HepG2 (cell line): ENCODE data around the gene LDB2. TPM values are rescaled to one million over a fixed set of nuclear protein-coding genes. Genes with fewer than 3 reads are reported as not detected.

ENCODE experiments used
- ATAC-seq: fragments of 200-7000 bp; cut with Tn5 transposase; 3 replicates; pipeline ENCODE4 v1.9.1; 2020; ENCODE audit warnings: mild to moderate bottlenecking, moderate library complexity
- BruUV-seq: library from RNA; stranded (reverse); fragments of 400-500 nt; replicated peaks from 2 replicates; lab custom pipeline; 2021; lab: Mats Ljungman, UMichigan
- CTCF ChIA-PET: fragments of 300-600 bp; formaldehyde crosslinking; extraction: SDS; loops from one replicate; lab custom pipeline; 2021; ENCODE audit warnings: low total read pairs, inconsistent platforms, low intra/inter-chr PET ratio; lab: Yijun Ruan, JAX
- POLR2A ChIA-PET: fragments of 350-600 bp; sonication (Branson Sonifier 250); formaldehyde crosslinking; loops from one replicate; lab custom pipeline; 2020; ENCODE audit warnings: antibody characterized with exemption, inconsistent platforms; lab: Yijun Ruan, JAX
- DNase-seq: peaks from one replicate; pipeline ENCODE4 v3.0.0-alpha.2; 2015; ENCODE audit warnings: low spot score
- FAIRE-seq: peaks from 3 replicates; lab custom pipeline; 2011; peaks lifted over from hg19 to GRCh38; lab: Jason Lieb, UNC
- H2AFZ ChIP-seq: one replicate; pipeline ENCODE4 v1.6.1; 2011; ENCODE audit warnings: low read length, inconsistent platforms
- H3K27ac ChIP-seq: fragments of 300-600 bp; 3 replicates; pipeline ENCODE4 v1.8.0; 2011; ENCODE audit warnings: mixed run types, mild to moderate bottlenecking, mixed read lengths, low read length, inconsistent platforms; ENCODE audit not compliant: insufficient read depth; ENCODE audit errors: extremely low read length
- H3K27me3 ChIP-seq, 2 experiments: fragments of 200-600 bp in 1 of 2; 2 replicates in 1 of 2; 3 replicates in 1 of 2; pipeline versions ENCODE4 v1.6.0 to v1.8.0; 2011; ENCODE audit warnings: low read length in 2 of 2, mild to moderate bottlenecking in 2 of 2, moderate library complexity in 2 of 2, inconsistent platforms in 1 of 2; ENCODE audit not compliant: insufficient read depth in 2 of 2, control insufficient read depth in 1 of 2
- H3K36me3 ChIP-seq, 2 experiments: fragments of 200-600 bp in 1 of 2; replicated peaks in 1 of 2; 2 replicates in 1 of 2; 3 replicates in 1 of 2; pipeline versions ENCODE4 v1.5.1 to v1.8.0; 2011; ENCODE audit warnings: low read length in 2 of 2, inconsistent platforms in 1 of 2; ENCODE audit not compliant: insufficient read depth in 2 of 2, control insufficient read depth in 1 of 2
- H3K4me1 ChIP-seq: 2 replicates; pipeline ENCODE4 v1.5.1; 2012; ENCODE audit warnings: low read length, inconsistent platforms; ENCODE audit not compliant: insufficient read depth
- H3K4me2 ChIP-seq: 2 replicates; pipeline ENCODE4 v1.6.0; 2011; ENCODE audit warnings: low read depth, low read length, inconsistent platforms
- H3K4me3 ChIP-seq, 3 experiments: fragments of 200-600 bp in 1 of 3; sonication (generic), shearing (Covaris generic) in 1 of 3; replicated peaks in 1 of 3; 2 replicates each; pipeline ENCODE4 v1.5.1; 2011 to 2016; ENCODE audit warnings: low read length in 3 of 3, inconsistent platforms in 2 of 3, low read depth in 2 of 3, mild to moderate bottlenecking in 2 of 3, control low read depth in 1 of 3, mixed read lengths in 1 of 3; ENCODE audit not compliant: insufficient read depth in 1 of 3
- H3K79me2 ChIP-seq: one replicate; pipeline ENCODE4 v1.6.1; 2011; ENCODE audit warnings: low read length, inconsistent platforms; ENCODE audit not compliant: insufficient read depth
- H3K9ac ChIP-seq: 2 replicates; pipeline ENCODE4 v1.6.0; 2011; ENCODE audit warnings: mild to moderate bottlenecking, low read depth, low read length, inconsistent platforms; ENCODE audit not compliant: insufficient read depth
- H3K9me3 ChIP-seq: 2 replicates; pipeline ENCODE4 v1.5.1; 2012; ENCODE audit warnings: mild to moderate bottlenecking, low read length
- H4K20me1 ChIP-seq: 2 replicates; pipeline ENCODE4 v1.6.0; 2011; ENCODE audit warnings: inconsistent platforms, mild to moderate bottlenecking, low read length, moderate library complexity; ENCODE audit not compliant: insufficient read depth
- ARID2 ChIP-seq: sonication (generic); formaldehyde crosslinking; IDR thresholded peaks from 2 replicates; pipeline ENCODE4 v1.8.1; 2022; ENCODE audit warnings: mild to moderate bottlenecking, missing genetic modification reagents, borderline replicate concordance
- FOXA1 ChIP-seq, 2 experiments: fragments of 450-650 bp in 1 of 2; sonication (generic) in 1 of 2; formaldehyde crosslinking in 1 of 2; IDR thresholded peaks; 2 replicates each; pipeline versions ENCODE4 v1.4.0 to v1.6.1; 2016 to 2020; ENCODE audit warnings: missing genetic modification reagents in 1 of 2
- HES4 ChIP-seq: sonication (generic); formaldehyde crosslinking; IDR thresholded peaks from 2 replicates; pipeline ENCODE4 v1.9.0; 2021; ENCODE audit warnings: mild to moderate bottlenecking, missing genetic modification reagents, borderline replicate concordance
- IRX3 ChIP-seq: sonication (generic); formaldehyde crosslinking; IDR thresholded peaks from 2 replicates; pipeline ENCODE4 v1.8.1; 2023; ENCODE audit warnings: mild to moderate bottlenecking, low read depth, missing genetic modification reagents, borderline replicate concordance
- JDP2 ChIP-seq: sonication (generic); formaldehyde crosslinking; IDR thresholded peaks from 2 replicates; pipeline ENCODE4 v1.8.1; 2022; ENCODE audit warnings: missing genetic modification reagents, borderline replicate concordance
- NCOA5 ChIP-seq: sonication (generic); formaldehyde crosslinking; IDR thresholded peaks from 2 replicates; pipeline ENCODE4 v1.4.0; 2020; ENCODE audit warnings: missing genetic modification reagents
- NCOR1 ChIP-seq: fragments of 200-600 bp; sonication (generic); IDR thresholded peaks from 2 replicates; pipeline ENCODE4 v1.7.0; 2017; ENCODE audit warnings: antibody characterized with exemption, low read length, borderline replicate concordance
- NONO ChIP-seq, 2 experiments: fragments of 450-650 bp in 1 of 2; sonication (generic) in 1 of 2; formaldehyde crosslinking in 1 of 2; IDR thresholded peaks in 1 of 2; conservative IDR thresholded peaks in 1 of 2; 2 replicates each; pipeline versions ENCODE4 v1.6.1 to v1.8.0; 2017 to 2022; ENCODE audit warnings: mild to moderate bottlenecking in 1 of 2, missing genetic modification reagents in 1 of 2, moderate library complexity in 1 of 2
- RXRB ChIP-seq: IDR thresholded peaks from 2 replicates; pipeline ENCODE4 v1.6.1; 2016; ENCODE audit warnings: borderline replicate concordance, missing genetic modification reagents, missing compliant biosample characterization
- SMARCC2 ChIP-seq: fragments of 450-650 bp; IDR thresholded peaks from 2 replicates; pipeline ENCODE4 v1.6.1; 2017; ENCODE audit warnings: antibody characterized with exemption, mild to moderate bottlenecking
- SNAI1 ChIP-seq: sonication (generic); formaldehyde crosslinking; IDR thresholded peaks from 2 replicates; pipeline ENCODE4 v1.5.0; 2020; ENCODE audit warnings: mild to moderate bottlenecking, missing genetic modification reagents, borderline replicate concordance
- SP140L ChIP-seq: sonication (generic); formaldehyde crosslinking; IDR thresholded peaks from 2 replicates; pipeline ENCODE4 v1.4.0; 2020; ENCODE audit warnings: missing genetic modification reagents, borderline replicate concordance
- U2AF1 ChIP-seq: fragments of 200-400 bp; formaldehyde crosslinking; optimal IDR thresholded peaks from 2 replicates; pipeline ENCODE3; 2017; ENCODE audit warnings: mild to moderate bottlenecking, low read depth, low read length
- ZNF331 ChIP-seq: sonication (generic); formaldehyde crosslinking; IDR thresholded peaks from 2 replicates; pipeline ENCODE4 v1.4.0; 2020; ENCODE audit warnings: missing genetic modification reagents
- ZNF496 ChIP-seq: sonication (generic); formaldehyde crosslinking; IDR thresholded peaks from 2 replicates; pipeline ENCODE4 v1.8.1; 2023; ENCODE audit warnings: mild to moderate bottlenecking, moderate library complexity, missing genetic modification reagents; ENCODE audit not compliant: insufficient replicate concordance
- WGBS: methylation state at CpG from one replicate; pipeline ENCODE4 v1.1.6; 2017; ENCODE audit warnings: low lambda C conversion rate; 5-methylcytosine and 5-hydroxymethylcytosine counted together
- in situ Hi-C: cut with HindIII; loops from 2 replicates; pipeline ENCODE4 v1.10.0; 2017; ENCODE audit warnings: low pct_unique_long_range_greater_than_20kb; ENCODE audit not compliant: extremely low pct_ligation_motif_present
- intact Hi-C: fragments of 100-400 bp; cut with micrococcal nuclease; formaldehyde crosslinking; loops from one replicate; pipeline ENCODE4 v1.10.0; 2022; ENCODE audit not compliant: unreplicated experiment
- polyA plus RNA-seq, 8 experiments: library from polyadenylated mRNA; depleted of rRNA in 3 of 8; stranded (reverse) in 7 of 8; unstranded in 1 of 8; fragments of >200 nt; fragmentation: Illumina TruSeq in 4 of 8; extraction: Trizol in 4 of 8; gene quantifications; 2 replicates each; pipeline versions ENCODE4 v1.2.1 to v1.2.3, GENCODE V29; 2011 to 2016; ENCODE audit warnings: low read depth in 4 of 8, missing spikeins in 1 of 8, mixed read lengths in 1 of 8; ENCODE audit not compliant: insufficient read depth in 1 of 8
- total RNA-seq, 5 experiments: library from RNA; depleted of rRNA; stranded (reverse); fragments of >200 nt; fragmentation: Illumina TruSeq; extraction: Trizol; gene quantifications; 2 replicates each; pipeline ENCODE4 v1.2.3, GENCODE V29; 2016; ENCODE audit warnings: low read depth in 1 of 5
- TF ChIP-seq, protein P1 (sequence below): sonication (generic); formaldehyde crosslinking; IDR thresholded peaks from 2 replicates; pipeline ENCODE4 v1.5.1; 2020; ENCODE audit warnings: missing genetic modification reagents, mild to moderate bottlenecking, borderline replicate concordance
- TF ChIP-seq, protein P2 (sequence below): sonication (generic); formaldehyde crosslinking; IDR thresholded peaks from 2 replicates; pipeline ENCODE4 v1.4.0; 2020; ENCODE audit warnings: low read depth, missing genetic modification reagents
- TF ChIP-seq, protein P3 (sequence below): sonication (generic); formaldehyde crosslinking; IDR thresholded peaks from 2 replicates; pipeline ENCODE4 v1.4.0; 2020; ENCODE audit warnings: missing genetic modification reagents

The LDB2 gene
- total and polyA plus RNA-seq, 2 of the 13 experiments (the other 11 are each of a cell fraction or from before 2014, with no cell fraction given), result not detected

DNA sequence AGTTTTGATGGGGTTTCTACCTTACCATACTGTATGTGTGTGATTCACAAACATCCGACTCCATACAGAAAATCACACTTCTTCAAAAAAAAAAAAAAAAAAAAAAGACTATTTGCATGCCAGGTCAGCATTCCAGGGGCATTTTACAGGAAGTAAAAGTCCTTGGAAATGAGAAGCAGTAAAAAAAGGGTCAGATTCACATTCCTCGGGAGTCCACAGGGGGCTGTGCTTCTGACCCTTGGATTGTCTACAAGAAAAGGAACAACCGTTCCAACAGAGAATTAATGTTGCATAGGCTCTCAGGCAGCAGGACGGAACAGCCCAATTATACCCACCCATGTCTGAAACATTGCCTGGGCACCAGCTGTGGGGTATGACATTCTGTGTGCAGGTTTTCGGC, 290.3 kb downstream of the LDB2 start:
- ChIA-PET POLR2A (no interaction called here), CTCF (no interaction called here)
- H3K27me3 ChIP-seq, result no peaks in the 10 kb centered on the region
- H3K4me2 ChIP-seq, result no peak overlapping the region
- in situ Hi-C loops (no loop called here), intact Hi-C loops (no loop called here)
- no peak overlapping the region for H3K4me3 ChIP-seq
- no peak overlapping the region for H3K27ac ChIP-seq
- FAIRE-seq, result no peak
- TF ChIP-seq, protein P1, sequence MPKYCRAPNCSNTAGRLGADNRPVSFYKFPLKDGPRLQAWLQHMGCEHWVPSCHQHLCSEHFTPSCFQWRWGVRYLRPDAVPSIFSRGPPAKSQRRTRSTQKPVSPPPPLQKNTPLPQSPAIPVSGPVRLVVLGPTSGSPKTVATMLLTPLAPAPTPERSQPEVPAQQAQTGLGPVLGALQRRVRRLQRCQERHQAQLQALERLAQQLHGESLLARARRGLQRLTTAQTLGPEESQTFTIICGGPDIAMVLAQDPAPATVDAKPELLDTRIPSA (CRISPR knock-in tag), result no peak
- TF ChIP-seq ZNF496, result no peak
- TF ChIP-seq SP140L (CRISPR knock-in tag), result no peak
- TF ChIP-seq RXRB (CRISPR knock-in tag), result no peak
- TF ChIP-seq SMARCC2, result no peak
- no peak for TF ChIP-seq FOXA1 (IDR thresholded peaks at IDR 0.05)
- TF ChIP-seq FOXA1 (CRISPR knock-in tag; IDR thresholded peaks at IDR 0.05), result no peak
- TF ChIP-seq U2AF1, result no peak
- no peak for TF ChIP-seq SNAI1 (CRISPR knock-in tag)
- no peak for TF ChIP-seq IRX3 (CRISPR knock-in tag)
- TF ChIP-seq HES4 (CRISPR knock-in tag), result no peak
- no peak for TF ChIP-seq ARID2 (CRISPR knock-in tag)
- TF ChIP-seq JDP2 (CRISPR knock-in tag), result no peak
- TF ChIP-seq, protein P2, sequence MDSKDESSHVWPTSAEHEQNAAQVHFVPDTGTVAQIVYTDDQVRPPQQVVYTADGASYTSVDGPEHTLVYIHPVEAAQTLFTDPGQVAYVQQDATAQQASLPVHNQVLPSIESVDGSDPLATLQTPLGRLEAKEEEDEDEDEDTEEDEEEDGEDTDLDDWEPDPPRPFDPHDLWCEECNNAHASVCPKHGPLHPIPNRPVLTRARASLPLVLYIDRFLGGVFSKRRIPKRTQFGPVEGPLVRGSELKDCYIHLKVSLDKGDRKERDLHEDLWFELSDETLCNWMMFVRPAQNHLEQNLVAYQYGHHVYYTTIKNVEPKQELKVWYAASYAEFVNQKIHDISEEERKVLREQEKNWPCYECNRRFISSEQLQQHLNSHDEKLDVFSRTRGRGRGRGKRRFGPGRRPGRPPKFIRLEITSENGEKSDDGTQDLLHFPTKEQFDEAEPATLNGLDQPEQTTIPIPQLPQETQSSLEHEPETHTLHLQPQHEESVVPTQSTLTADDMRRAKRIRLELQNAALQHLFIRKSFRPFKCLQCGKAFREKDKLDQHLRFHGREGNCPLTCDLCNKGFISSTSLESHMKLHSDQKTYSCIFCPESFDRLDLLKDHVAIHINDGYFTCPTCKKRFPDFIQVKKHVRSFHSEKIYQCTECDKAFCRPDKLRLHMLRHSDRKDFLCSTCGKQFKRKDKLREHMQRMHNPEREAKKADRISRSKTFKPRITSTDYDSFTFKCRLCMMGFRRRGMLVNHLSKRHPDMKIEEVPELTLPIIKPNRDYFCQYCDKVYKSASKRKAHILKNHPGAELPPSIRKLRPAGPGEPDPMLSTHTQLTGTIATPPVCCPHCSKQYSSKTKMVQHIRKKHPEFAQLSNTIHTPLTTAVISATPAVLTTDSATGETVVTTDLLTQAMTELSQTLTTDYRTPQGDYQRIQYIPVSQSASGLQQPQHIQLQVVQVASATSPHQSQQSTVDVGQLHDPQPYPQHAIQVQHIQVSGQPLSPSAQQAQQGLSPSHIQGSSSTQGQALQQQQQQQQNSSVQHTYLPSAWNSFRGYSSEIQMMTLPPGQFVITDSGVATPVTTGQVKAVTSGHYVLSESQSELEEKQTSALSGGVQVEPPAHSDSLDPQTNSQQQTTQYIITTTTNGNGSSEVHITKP (CRISPR knock-in tag), result no peak
- no peak for TF ChIP-seq NCOA5
- TF ChIP-seq ZNF331, result no peak
- no peak for TF ChIP-seq NONO (IDR thresholded peaks at IDR 0.05)
- TF ChIP-seq NONO (CRISPR knock-in tag; conservative IDR thresholded peaks at IDR 0.05), result no peak
- TF ChIP-seq, protein P3, sequence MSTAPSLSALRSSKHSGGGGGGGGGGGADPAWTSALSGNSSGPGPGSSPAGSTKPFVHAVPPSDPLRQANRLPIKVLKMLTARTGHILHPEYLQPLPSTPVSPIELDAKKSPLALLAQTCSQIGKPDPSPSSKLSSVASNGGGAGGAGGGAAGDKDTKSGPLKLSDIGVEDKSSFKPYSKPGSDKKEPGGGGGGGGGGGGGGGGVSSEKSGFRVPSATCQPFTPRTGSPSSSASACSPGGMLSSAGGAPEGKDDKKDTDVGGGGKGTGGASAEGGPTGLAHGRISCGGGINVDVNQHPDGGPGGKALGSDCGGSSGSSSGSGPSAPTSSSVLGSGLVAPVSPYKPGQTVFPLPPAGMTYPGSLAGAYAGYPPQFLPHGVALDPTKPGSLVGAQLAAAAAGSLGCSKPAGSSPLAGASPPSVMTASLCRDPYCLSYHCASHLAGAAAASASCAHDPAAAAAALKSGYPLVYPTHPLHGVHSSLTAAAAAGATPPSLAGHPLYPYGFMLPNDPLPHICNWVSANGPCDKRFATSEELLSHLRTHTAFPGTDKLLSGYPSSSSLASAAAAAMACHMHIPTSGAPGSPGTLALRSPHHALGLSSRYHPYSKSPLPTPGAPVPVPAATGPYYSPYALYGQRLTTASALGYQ (CRISPR knock-in tag), result no peak
- no peak for TF ChIP-seq NCOR1
- no TSS peak for BruUV-seq
- no peak overlapping the region for H2AFZ ChIP-seq
- no peaks in the 10 kb centered on the region for H3K9me3 ChIP-seq
- H3K9ac ChIP-seq, result no peak overlapping the region
- no peaks in the 10 kb centered on the region for H3K79me2 ChIP-seq
- H4K20me1 ChIP-seq, result no peaks in the 10 kb centered on the region
- no peaks in the 10 kb centered on the region for H3K36me3 ChIP-seq
- no peaks in the 10 kb centered on the region for H3K4me1 ChIP-seq
- DNase-seq, result no peak
- no peak for ATAC-seq
- 27% methylated on average over 3 of the region's 5 CpGs for WGBS
